Subcutaneous abdominal adipose tissue (tissue), 5 donors: Measurements from ENCODE around the gene COX7B.
A peak's percentile ranks its signal among the peaks of the same experiment; 100 is the strongest.
"Not testable (repeated sequence)": the region's sequence is repeated elsewhere in the genome, so short reads cannot be mapped to it uniquely, and the experiment has no call there.

Source experiments
- H3K27ac ChIP-seq: one replicate; pipeline ENCODE4 v1.7.0; 2013; ENCODE audit warnings: low read depth, mild to moderate bottlenecking, inconsistent platforms, low read length, moderate library complexity
- H3K27me3 ChIP-seq, 5 donors: one replicate each; pipeline ENCODE4 v1.7.0; 2013; ENCODE audit warnings: low read length in 5 of 5, inconsistent platforms in 1 of 5; ENCODE audit not compliant: control insufficient read depth in 5 of 5, insufficient read depth in 4 of 5
- H3K36me3 ChIP-seq, 5 donors: one replicate each; pipeline ENCODE4 v1.7.0; 2013; ENCODE audit warnings: low read length in 5 of 5; ENCODE audit not compliant: control insufficient read depth in 5 of 5, insufficient read depth in 5 of 5
- H3K4me1 ChIP-seq, 5 donors: one replicate each; pipeline ENCODE4 v1.7.0; 2013; ENCODE audit warnings: low read length in 5 of 5, mild to moderate bottlenecking in 3 of 5, moderate library complexity in 1 of 5; ENCODE audit not compliant: control insufficient read depth in 5 of 5, insufficient read depth in 5 of 5
- H3K4me3 ChIP-seq, 5 donors: one replicate each; pipeline ENCODE4 v1.7.0; 2013; ENCODE audit warnings: low read length in 5 of 5, low read depth in 1 of 5
- H3K9ac ChIP-seq, 5 donors: one replicate each; pipeline ENCODE4 v1.7.0; 2013; ENCODE audit warnings: low read length in 5 of 5, mild to moderate bottlenecking in 4 of 5, moderate library complexity in 3 of 5
- H3K9me3 ChIP-seq, 5 donors: one replicate each; pipeline ENCODE4 v1.7.0; 2013; ENCODE audit warnings: low read length in 5 of 5; ENCODE audit not compliant: control insufficient read depth in 5 of 5
- donor health status: healthy.
- donor health status: healthy.
- donor health status: healthy.
- donor health status: healthy.
- donor health status: healthy.

The COX7B gene

DNA sequence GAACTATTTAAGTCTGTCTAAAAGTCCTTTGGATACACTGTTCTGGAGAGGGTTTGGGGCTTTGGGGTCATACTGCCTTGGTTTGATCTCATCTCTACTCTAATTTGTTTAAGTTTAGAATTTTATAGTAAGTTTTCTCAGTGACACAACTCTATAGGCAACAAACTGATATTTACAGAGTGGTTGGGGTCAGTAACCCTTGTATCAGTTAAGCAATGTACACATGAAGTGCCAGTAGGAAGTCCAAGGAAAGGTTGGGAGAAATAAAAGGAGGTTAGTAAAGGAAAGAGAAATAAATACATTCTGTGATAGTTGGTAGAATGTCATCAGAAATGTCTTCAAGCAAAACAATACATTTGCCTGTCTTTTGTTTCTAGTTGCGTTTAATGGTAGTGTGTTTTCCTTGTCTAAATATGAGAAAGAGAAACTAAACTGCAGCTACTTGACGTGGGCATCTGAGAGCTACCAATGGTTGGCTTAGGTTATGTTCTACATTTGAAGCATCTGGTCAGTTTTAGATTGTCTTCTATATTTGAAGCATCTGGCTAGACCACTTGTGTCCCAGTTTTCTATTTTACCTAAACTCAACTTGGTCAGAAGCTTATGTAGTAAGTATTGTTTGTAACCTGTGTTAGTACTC is 18.1 kb downstream of the COX7B start:
- H3K4me3 ChIP-seq = peak overlapping the region in 1 of 5 donors; percentile 10
- H3K9me3 ChIP-seq = no peaks in the 10 kb centered on the region
- H3K27me3 ChIP-seq = no peaks in the 10 kb centered on the region
- peaks cover 0 to 5% (median 0%) of the 10 kb centered on the region in 5 donors for H3K4me1 ChIP-seq
- no peaks in the 10 kb centered on the region for H3K36me3 ChIP-seq
- no peak overlapping the region for H3K9ac ChIP-seq
- H3K27ac ChIP-seq = no peak overlapping the region

DNA sequence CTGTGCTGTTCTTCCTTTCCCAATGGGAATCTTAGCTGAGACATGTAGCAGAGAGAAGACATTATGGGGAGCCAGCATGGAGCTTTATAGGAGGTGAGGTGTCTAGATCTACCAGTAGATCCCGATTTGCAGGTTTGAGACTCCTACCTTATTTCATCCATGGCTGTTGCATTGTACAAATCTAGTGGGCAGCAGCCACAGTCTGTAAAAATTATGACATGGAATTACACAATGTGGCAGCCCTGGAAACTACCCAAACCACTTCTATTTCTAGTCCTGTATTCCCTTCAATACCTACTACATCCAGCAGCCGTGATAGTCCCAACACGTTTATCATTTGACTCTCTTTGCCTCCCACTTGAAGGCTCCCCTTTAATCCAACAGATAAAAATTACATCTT is 19.3 kb downstream of the COX7B start:
- Histone ChIP-seq H3K9ac (no peak overlapping the region), H3K9me3 (no peaks in the 10 kb centered on the region), H3K4me3 (no peak overlapping the region), H3K4me1 (peaks cover 0 to 4% (median 0%) of the 10 kb centered on the region in 5 donors), H3K27me3 (no peaks in the 10 kb centered on the region), H3K27ac (no peak overlapping the region), H3K36me3 (no peaks in the 10 kb centered on the region)

DNA sequence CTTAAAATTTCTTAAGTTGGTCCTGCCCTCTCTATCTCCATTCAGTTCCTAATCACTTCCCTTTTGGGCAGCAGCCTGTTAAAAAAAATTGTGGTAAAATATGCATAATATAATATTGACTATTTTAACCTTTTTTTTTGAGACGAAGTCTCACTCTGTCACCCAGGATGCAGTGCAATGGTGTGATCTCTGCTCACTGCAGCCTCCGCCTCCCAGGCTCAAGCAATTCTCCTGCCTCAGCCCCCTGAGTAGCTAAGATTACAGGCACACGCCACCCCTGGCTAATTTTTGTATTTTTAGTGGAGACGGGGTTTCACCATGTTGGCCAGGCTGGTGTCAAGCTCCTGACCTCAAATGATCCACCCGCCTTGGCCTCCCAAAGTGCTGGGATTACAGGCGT is 20.1 kb downstream of the COX7B start:
- H3K36me3 ChIP-seq, H3K27ac ChIP-seq, H3K4me3 ChIP-seq: not testable (repeated sequence)

DNA sequence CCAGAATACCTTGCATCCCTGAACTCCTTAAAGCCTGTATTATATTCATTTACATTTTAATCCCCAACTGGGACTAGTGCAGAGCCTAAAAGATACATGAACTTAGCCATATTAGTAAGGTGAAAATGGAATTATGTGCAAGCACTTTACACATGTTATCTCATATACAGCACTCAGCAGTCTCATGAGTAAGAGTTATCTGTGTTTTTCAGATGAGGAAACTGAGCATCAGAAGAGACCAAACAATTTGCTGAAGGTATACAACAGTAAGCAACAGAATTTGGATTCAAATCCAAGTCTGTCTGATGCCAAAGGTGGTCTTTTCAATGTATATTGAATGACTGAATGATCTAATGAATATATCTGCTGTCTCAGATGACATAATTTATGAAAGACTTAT is 23.5 kb downstream of the COX7B start:
- no peaks in the 10 kb centered on the region for H3K36me3 ChIP-seq
- no peak overlapping the region for H3K27ac ChIP-seq
- H3K4me1 ChIP-seq = peaks cover 0 to 4% (median 0%) of the 10 kb centered on the region in 5 donors
- no peaks in the 10 kb centered on the region for H3K9me3 ChIP-seq
- no peak overlapping the region for H3K9ac ChIP-seq
- H3K4me3 ChIP-seq = no peak overlapping the region
- H3K27me3 ChIP-seq = no peaks in the 10 kb centered on the region

More for the DNA sequence above, 20.1 kb downstream of the COX7B start:
- not testable (repeated sequence) for H3K27me3 ChIP-seq, H3K9me3 ChIP-seq, H3K9ac ChIP-seq, H3K4me1 ChIP-seq

DNA sequence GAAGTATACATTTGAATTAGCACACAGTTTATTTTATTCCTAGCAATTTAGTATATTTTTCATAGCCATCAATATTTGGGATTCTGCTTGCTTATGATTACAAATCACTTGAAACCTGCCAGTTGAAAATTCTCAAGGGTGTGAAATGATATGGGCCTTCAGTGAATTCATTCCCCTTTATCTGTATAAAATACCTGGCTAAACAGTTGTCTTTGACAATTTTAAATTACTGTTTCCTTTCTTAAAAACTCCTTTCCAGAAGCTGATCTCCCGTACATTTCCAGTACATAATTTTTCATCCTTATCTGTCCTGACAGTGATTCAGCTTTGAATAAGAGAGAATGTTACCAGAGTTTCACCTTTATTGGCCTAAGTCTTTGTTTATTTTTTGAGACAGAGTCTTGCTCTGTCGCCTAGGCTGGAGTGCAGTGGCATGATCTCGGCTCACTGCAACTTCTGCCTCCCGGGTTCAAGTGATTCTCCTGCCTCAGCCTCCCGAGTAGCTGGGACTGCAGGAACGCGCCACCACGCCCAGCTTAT is 25.1 kb downstream of the COX7B start:
- no peaks in the 10 kb centered on the region for H3K36me3 ChIP-seq
- peaks cover 0 to 3% (median 0%) of the 10 kb centered on the region in 5 donors for H3K27me3 ChIP-seq
- no peak overlapping the region for H3K27ac ChIP-seq
- no peaks in the 10 kb centered on the region for H3K4me1 ChIP-seq
- no peak overlapping the region for H3K4me3 ChIP-seq
- no peak overlapping the region for H3K9ac ChIP-seq
- no peaks in the 10 kb centered on the region for H3K9me3 ChIP-seq

DNA sequence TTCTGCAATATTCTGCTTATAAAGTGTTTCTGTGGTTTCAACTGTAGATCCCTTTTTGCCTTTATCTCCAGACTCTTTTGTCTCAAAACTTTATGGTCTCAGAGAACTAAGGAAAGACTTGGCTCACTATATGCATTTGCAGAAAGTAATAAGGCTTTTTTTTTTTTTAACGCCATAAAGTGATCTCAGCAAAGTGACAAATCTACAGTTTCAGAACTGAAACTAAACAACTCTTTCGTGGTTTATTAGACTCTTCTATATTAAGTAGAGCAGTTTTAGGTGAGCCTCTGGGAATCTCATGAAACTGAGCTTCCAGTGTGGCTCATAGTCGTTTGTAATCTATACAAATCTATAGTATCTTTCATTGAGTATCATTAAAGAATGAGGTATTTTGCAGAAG is 26.5 kb downstream of the COX7B start:
- Histone ChIP-seq H3K27me3 (peaks cover 0 to 3% (median 0%) of the 10 kb centered on the region in 5 donors), H3K9ac (no peak overlapping the region), H3K36me3 (no peaks in the 10 kb centered on the region), H3K4me3 (no peak overlapping the region), H3K27ac (no peak overlapping the region), H3K4me1 (no peaks in the 10 kb centered on the region), H3K9me3 (no peaks in the 10 kb centered on the region)

DNA sequence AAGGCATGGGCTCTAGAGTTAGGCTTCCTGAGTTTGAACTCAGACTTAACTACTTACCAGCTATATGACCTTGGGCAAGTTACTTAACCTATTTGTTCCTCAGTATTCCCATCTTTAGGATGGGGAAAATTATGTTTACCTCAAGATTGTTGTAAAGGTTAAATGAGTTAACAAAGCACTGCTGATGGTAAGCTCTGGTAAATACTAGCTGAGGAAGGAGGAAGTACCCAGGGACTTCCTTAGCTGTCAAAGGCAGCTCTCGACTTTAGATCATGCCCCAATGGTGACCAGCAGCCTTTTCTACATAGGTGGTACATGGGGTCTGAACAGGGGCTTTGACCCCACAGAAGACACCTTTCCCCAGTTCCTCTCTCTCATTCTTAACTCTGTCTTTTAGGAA is 31.3 kb downstream of the COX7B start:
- Histone ChIP-seq H3K4me3 (no peak overlapping the region), H3K9me3 (no peaks in the 10 kb centered on the region), H3K27me3 (peaks cover 0 to 3% (median 0%) of the 10 kb centered on the region in 5 donors), H3K4me1 (no peaks in the 10 kb centered on the region), H3K36me3 (no peaks in the 10 kb centered on the region), H3K9ac (no peak overlapping the region), H3K27ac (no peak overlapping the region)

DNA sequence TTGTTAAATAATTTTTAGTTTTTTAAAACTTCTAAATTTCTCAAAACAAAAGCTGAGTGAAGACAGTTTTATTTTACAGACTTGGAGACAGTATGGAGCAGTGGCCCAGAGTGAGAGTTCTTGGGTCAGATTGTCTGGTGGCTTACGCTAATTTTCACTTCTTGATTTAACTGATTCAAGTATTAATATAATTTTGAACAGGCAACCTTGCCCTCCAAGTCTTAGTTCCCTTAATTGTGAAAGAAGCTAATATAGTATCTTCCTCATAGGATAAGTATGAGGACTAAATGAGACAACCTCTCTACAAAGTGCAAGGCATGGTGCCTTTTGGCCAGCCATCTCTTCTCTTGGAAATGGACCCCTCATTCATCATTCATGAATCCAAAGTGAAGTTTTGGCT is 36.6 kb downstream of the COX7B start:
- H3K9ac ChIP-seq = no peak overlapping the region
- H3K4me3 ChIP-seq = no peak overlapping the region
- H3K36me3 ChIP-seq = no peaks in the 10 kb centered on the region
- H3K27ac ChIP-seq = no peak overlapping the region
- peaks cover 0 to 2% (median 0%) of the 10 kb centered on the region in 5 donors for H3K27me3 ChIP-seq
- no peaks in the 10 kb centered on the region for H3K9me3 ChIP-seq
- H3K4me1 ChIP-seq = no peaks in the 10 kb centered on the region

DNA sequence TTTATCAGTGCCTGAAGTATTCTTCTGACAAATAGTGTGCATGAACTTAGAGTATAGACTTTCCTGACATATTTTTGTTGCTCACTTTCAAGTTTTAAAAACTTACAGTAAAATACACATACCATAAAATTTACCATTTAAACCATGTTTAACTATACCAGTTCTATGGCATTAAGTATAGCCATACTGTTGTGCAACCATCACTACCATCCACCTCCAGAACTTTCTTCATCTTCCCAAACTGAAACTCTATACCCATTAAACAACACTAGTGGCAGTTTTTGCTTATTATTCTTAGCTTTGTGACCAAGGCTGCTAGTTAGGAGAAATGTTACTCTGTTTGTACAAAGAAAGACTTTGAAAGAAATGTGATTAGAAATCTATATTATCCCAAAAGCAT is 37.0 kb downstream of the COX7B start:
- no peaks in the 10 kb centered on the region for H3K4me1 ChIP-seq
- no peaks in the 10 kb centered on the region for H3K9me3 ChIP-seq
- no peak overlapping the region for H3K9ac ChIP-seq
- H3K4me3 ChIP-seq = no peak overlapping the region
- H3K27me3 ChIP-seq = peaks cover 0 to 2% (median 0%) of the 10 kb centered on the region in 5 donors
- H3K36me3 ChIP-seq = no peaks in the 10 kb centered on the region
- H3K27ac ChIP-seq = no peak overlapping the region

DNA sequence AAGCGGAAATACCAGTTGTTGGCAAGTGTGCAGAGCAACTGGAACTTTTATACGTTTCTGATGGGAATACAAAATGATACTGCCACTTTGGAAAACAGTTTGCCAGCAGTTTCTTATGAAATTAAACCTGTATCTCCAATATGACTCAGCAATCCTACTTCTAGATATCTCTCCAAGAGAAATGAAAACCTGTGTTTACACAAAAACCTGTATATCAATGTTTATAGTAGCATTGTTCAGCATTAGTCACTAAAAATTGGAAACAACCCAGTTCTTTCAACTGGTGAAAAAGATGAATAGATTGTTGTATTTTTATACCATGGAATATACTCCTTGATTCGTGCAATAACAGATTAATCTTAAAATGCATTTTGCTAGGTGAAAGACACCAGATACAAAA is 38.0 kb downstream of the COX7B start:
- no peaks in the 10 kb centered on the region for H3K9me3 ChIP-seq
- peaks cover 0 to 2% (median 0%) of the 10 kb centered on the region in 5 donors for H3K27me3 ChIP-seq
- no peaks in the 10 kb centered on the region for H3K36me3 ChIP-seq
- no peak overlapping the region for H3K27ac ChIP-seq
- H3K4me3 ChIP-seq = no peak overlapping the region
- H3K9ac ChIP-seq = no peak overlapping the region
- H3K4me1 ChIP-seq = peaks cover 0 to under 1% (median 0%) of the 10 kb centered on the region in 5 donors
